GM21737 (cell line): ENCODE data around the gene ARHGAP15.

Experiments
- ATAC-seq: cut with Tn5 transposase; IDR thresholded peaks from one replicate; pipeline ENCODE4 v1.9.1; 2021; ENCODE audit warnings: mild to moderate bottlenecking, moderate library complexity; ENCODE audit not compliant: unreplicated experiment

The ARHGAP15 gene

GRCh38 chr2:143682436-143683055, 553.3 kb downstream of the ARHGAP15 start:
- ATAC-seq: no peak

GRCh38 chr2:143683977-143684376, 554.8 kb downstream of the ARHGAP15 start:
- no peak for ATAC-seq

GRCh38 chr2:143684551-143685320, 555.5 kb downstream of the ARHGAP15 start:
- no peak for ATAC-seq

- no peak for ATAC-seq
Observed at GRCh38 chr2:143685421-143686078, 556.3 kb downstream of the ARHGAP15 start.

GRCh38 chr2:143686585-143687164, 557.5 kb downstream of the ARHGAP15 start:
- ATAC-seq: no peak

GRCh38 chr2:143688248-143688647, 559.0 kb downstream of the ARHGAP15 start:
- no peak for ATAC-seq

GRCh38 chr2:143688815-143689214, 559.6 kb downstream of the ARHGAP15 start:
- no peak for ATAC-seq

- no peak for ATAC-seq
Observed at GRCh38 chr2:143689541-143689940, 560.3 kb downstream of the ARHGAP15 start.

GRCh38 chr2:143690235-143690634, 561.0 kb downstream of the ARHGAP15 start:
- ATAC-seq: no peak

GRCh38 chr2:143691121-143691520, 561.9 kb downstream of the ARHGAP15 start:
- no peak for ATAC-seq

- ATAC-seq: no peak
Observed at GRCh38 chr2:143692162-143692561, 562.9 kb downstream of the ARHGAP15 start.

GRCh38 chr2:143692967-143693366, 563.7 kb downstream of the ARHGAP15 start:
- ATAC-seq: no peak

GRCh38 chr2:143694335-143694734, 565.1 kb downstream of the ARHGAP15 start:
- ATAC-seq: no peak

- ATAC-seq: peak; percentile 48
Observed at GRCh38 chr2:143696651-143697050, 567.4 kb downstream of the ARHGAP15 start.

- peak; percentile 47 for ATAC-seq
Observed at GRCh38 chr2:143697744-143698143, 568.5 kb downstream of the ARHGAP15 start.

- ATAC-seq: no peak
Observed at GRCh38 chr2:143698352-143698751, 569.1 kb downstream of the ARHGAP15 start.

GRCh38 chr2:143698888-143699570, 569.8 kb downstream of the ARHGAP15 start:
- no peak for ATAC-seq

GRCh38 chr2:143700865-143701264, 571.6 kb downstream of the ARHGAP15 start:
- no peak for ATAC-seq

- no peak for ATAC-seq
Observed at GRCh38 chr2:143701785-143702184, 572.6 kb downstream of the ARHGAP15 start.

GRCh38 chr2:143702931-143703330, 573.7 kb downstream of the ARHGAP15 start:
- ATAC-seq: no peak
